NT2/D1 (cell line): ENCODE results near the gene HECTD3.

Source experiments
- SUZ12 ChIP-seq: IDR thresholded peaks from 2 replicates; pipeline ENCODE4 v1.6.1; 2011; ENCODE audit not compliant: insufficient read length, insufficient read depth; ENCODE audit errors: extremely low read depth
- YY1 ChIP-seq: IDR thresholded peaks from 2 replicates; pipeline ENCODE4 v1.6.1; 2011; ENCODE audit not compliant: insufficient read length, insufficient read depth
- ZNF274 ChIP-seq: IDR thresholded peaks from 2 replicates; pipeline ENCODE4 v1.6.1; 2011; ENCODE audit warnings: mild to moderate bottlenecking, low read depth, low read length

- TF ChIP-seq YY1 (no peak), ZNF274 (no peak), SUZ12 (no peak)
These were observed 21.7 kb upstream of the HECTD3 start for GRCh38 chr1:45032837-45033236.
